ENCODE results near the gene NELFB. TPM values are rescaled to one million over a fixed set of nuclear protein-coding genes. Genes with fewer than 3 reads are reported as not detected.

NELFB gene
- polyA plus RNA-seq, 3 donors, result 17.3 to 44.2 (median 18.8) TPM

GRCh38 chr9:137294681-137295237 is 39.6 kb downstream of the NELFB start:
- Histone ChIP-seq H3K4me3 (replicated peaks in 1 of 3; ENCODE audit: low read depth in 2 of 3, low read length in 3 of 3) (peak overlapping the region in 1 of 3 experiments; percentile 54), H3K79me2 (ENCODE audit: insufficient read depth, low read length) (no peaks in the 10 kb centered on the region), H3K4me2 (replicated peaks; ENCODE audit: extremely low read depth, low read length, poor library complexity, severe bottlenecking) (peak overlapping the region; percentile 69), H3K27me3 (ENCODE audit: control insufficient read depth in 2 of 2, insufficient read depth in 2 of 2, low read length in 2 of 2) (peaks cover 30 to 61% of the 10 kb centered on the region in 2 donors), H3K36me3 (replicated peaks in 1 of 2; ENCODE audit: control insufficient read depth in 1 of 2, insufficient read depth in 2 of 2, low read length in 2 of 2) (no peaks in the 10 kb centered on the region), H3K9ac (ENCODE audit: insufficient read depth, low read length, poor library complexity, severe bottlenecking) (no peak overlapping the region), H4K20me1 (ENCODE audit: insufficient read depth, low read length) (no peaks in the 10 kb centered on the region), H2AFZ (ENCODE audit: insufficient read depth, low read depth, low read length, poor library complexity, severe bottlenecking) (peak overlapping the region; percentile 56), H3K27ac (ENCODE audit: low read depth in 1 of 2, low read length in 2 of 2) (no peak overlapping the region), H3K9me3 (replicated peaks in 1 of 2; ENCODE audit: control insufficient read depth in 1 of 2, insufficient read depth in 1 of 2, low read length in 2 of 2) (peaks cover 13 to 16% of the 10 kb centered on the region in 2 donors), H3K4me1 (ENCODE audit: control insufficient read depth in 1 of 2, insufficient read depth in 2 of 2, low read length in 2 of 2) (peaks cover 6 to 8% of the 10 kb centered on the region in 2 donors)
- Mint-ChIP-seq H3K27ac (peak overlapping the region in 1 of 7 donors; percentile 25), H3K4me3 (peak overlapping the region; percentile 34 to 87), H3K27me3 (ENCODE audit: low read depth in 3 of 3) (peaks cover 63 to 66% (median 65%) of the 10 kb centered on the region in 3 donors), H3K36me3 (peaks cover under 1 to 9% of the 10 kb centered on the region in 2 donors), H3K4me1 (peaks cover 10% of the 10 kb centered on the region), H3K9me3 (peaks cover 5 to 22% (median 15%) of the 10 kb centered on the region in 7 donors)
- WGBS (ENCODE audit: insufficient coverage), result 14% methylated on average over 35 of the region's 35 CpGs
- TF ChIP-seq CTCF (IDR thresholded peaks at IDR 0.05), result no peak
- intact Hi-C loops (cut with micrococcal nuclease), result loop anchor here (2.0 to 10.0 kb wide), 3 partner anchors 112 to 230 kb away; partner anchors contain the start of gene ENTPD8 (in 1 of the 2)
- no peak for DNase-seq

- Histone ChIP-seq H3K36me3 (replicated peaks in 1 of 2; ENCODE audit: control insufficient read depth in 1 of 2, insufficient read depth in 2 of 2, low read length in 2 of 2) (no peaks in the 10 kb centered on the region), H3K4me1 (ENCODE audit: control insufficient read depth in 1 of 2, insufficient read depth in 2 of 2, low read length in 2 of 2) (peaks cover 6 to 9% of the 10 kb centered on the region in 2 donors), H3K27ac (ENCODE audit: low read depth in 1 of 2, low read length in 2 of 2) (no peak overlapping the region), H4K20me1 (ENCODE audit: insufficient read depth, low read length) (no peaks in the 10 kb centered on the region), H3K4me2 (replicated peaks; ENCODE audit: extremely low read depth, low read length, poor library complexity, severe bottlenecking) (peak overlapping the region; percentile 69), H3K27me3 (ENCODE audit: control insufficient read depth in 2 of 2, insufficient read depth in 2 of 2, low read length in 2 of 2) (peaks cover 35 to 67% of the 10 kb centered on the region in 2 donors), H3K9me3 (replicated peaks in 1 of 2; ENCODE audit: control insufficient read depth in 1 of 2, insufficient read depth in 1 of 2, low read length in 2 of 2) (peaks cover 13 to 19% of the 10 kb centered on the region in 2 donors), H3K79me2 (ENCODE audit: insufficient read depth, low read length) (no peaks in the 10 kb centered on the region), H3K4me3 (replicated peaks in 1 of 3; ENCODE audit: low read depth in 2 of 3, low read length in 3 of 3) (peak overlapping the region in 1 of 3 experiments; percentile 54), H3K9ac (ENCODE audit: insufficient read depth, low read length, poor library complexity, severe bottlenecking) (no peak overlapping the region), H2AFZ (ENCODE audit: insufficient read depth, low read depth, low read length, poor library complexity, severe bottlenecking) (peak overlapping the region; percentile 56)
- peak in 2 of 3 donors; percentile 29 to 41 for DNase-seq
- Mint-ChIP-seq H3K27ac (peak overlapping the region in 1 of 7 donors; percentile 25), H3K4me1 (peaks cover 13% of the 10 kb centered on the region), H3K9me3 (peaks cover 5 to 25% (median 16%) of the 10 kb centered on the region in 7 donors), H3K4me3 (peak overlapping the region; percentile 34 to 74), H3K36me3 (peaks cover 3 to 12% of the 10 kb centered on the region in 2 donors), H3K27me3 (ENCODE audit: low read depth in 3 of 3) (peaks cover 68 to 70% (median 69%) of the 10 kb centered on the region in 3 donors)
- TF ChIP-seq CTCF (IDR thresholded peaks at IDR 0.05), result peak; percentile 74
- intact Hi-C loops (cut with micrococcal nuclease), result loop anchor here (2.0 to 10.0 kb wide), 3 partner anchors 111 to 229 kb away; partner anchors contain the start of gene ENTPD8 (in 1 of the 2)
- WGBS (ENCODE audit: insufficient coverage), result under 1% methylated on average over 71 of the region's 76 CpGs
Measured at GRCh38 chr9:137295238-137295811, 40.2 kb downstream of the NELFB start.
